GM19351 (cell line): Measurements from ENCODE around the gene TTBK2.
"Not testable (repeated sequence)": the region's sequence is repeated elsewhere in the genome, so short reads cannot be mapped to it uniquely, and the experiment has no call there.

Source experiments
- ATAC-seq: cut with Tn5 transposase; IDR thresholded peaks from one replicate; pipeline ENCODE4 v1.9.1; 2021; ENCODE audit warnings: mild to moderate bottlenecking, moderate library complexity; ENCODE audit not compliant: unreplicated experiment

The TTBK2 gene

DNA sequence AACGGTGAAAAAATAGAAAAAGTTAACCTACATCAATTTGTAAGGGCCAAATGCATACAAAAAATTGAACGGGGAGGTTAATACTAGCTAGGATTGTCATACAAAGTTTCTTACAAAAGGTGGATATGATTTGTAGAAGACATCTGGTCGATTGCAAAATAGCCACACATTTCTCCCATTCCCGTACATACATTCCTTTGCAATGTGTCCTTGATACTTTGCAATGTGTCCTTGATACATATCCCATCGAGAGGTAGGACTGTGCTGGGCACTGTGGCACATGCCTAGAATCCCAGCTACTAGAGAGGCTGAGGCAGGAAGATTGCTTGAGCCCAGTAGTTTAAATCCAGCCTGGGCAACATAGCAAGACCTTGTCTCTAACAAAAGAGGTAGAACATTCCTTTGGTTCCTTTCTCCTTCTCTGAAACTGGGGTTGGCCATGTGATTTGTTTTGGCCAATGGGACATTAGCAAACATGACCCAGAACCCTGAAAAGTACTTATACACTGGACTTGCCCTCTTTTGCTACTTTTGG, 9.5 kb downstream of the TTBK2 start:
- ATAC-seq, result no peak

DNA sequence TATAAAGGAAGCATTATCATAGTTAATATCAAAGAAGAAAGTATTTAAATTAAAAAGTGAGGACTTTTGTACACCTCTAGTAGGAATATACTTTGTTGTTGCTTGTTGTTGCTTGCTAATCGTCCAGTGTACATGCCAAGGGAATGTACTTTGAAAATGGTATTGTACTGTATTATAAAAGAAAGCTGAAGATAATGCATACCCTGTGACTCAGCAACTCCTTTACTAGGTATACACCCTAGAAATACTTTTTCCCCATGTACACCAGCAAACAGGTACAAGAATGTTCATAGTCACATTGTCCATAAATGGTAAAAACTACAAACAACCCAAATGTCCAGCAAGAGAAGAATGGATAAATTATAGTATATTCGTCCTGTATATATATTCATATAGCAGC, 12.0 kb downstream of the TTBK2 start:
- ATAC-seq, result no peak

DNA sequence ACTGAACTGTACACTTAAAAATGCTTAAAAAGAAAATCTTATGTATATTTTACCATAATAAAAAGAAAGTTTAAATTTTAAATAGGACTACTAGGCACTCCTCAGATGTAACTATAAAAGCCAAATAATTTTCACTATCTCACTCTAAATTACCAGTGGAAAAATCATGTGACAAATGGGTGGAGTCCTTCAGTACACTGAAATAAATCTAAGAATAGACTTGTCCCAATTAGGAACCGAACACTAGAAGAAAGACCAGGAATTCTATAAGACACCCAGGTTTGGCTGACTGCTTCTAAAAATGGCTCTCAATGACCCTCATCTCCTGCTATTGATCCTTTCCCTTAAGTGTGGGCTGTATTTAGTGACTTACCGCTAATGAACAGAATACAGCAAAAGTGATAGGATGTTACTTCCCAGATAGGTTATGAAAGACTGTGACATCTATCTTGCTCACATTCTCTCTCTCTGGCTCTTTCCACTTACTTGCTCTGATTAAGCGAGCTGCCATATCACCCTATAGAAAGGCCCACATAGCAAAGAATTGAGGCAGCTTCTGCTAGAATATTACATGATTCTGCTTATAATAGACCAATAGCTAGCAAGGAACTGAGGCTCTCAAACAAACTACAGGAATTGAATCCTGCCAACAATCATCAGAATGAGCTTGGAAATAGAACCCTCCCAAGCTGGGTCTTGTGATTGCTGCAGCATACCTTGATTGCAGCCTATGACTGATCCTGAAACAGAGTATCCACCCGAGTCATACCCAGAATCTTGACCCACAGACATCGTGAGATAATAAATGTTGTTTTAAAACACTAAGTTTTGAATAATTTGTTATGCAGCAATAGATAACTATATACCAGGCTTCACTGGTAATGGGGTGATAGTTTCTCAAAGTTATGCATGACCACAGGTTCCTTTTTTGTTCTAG, 16.9 kb downstream of the TTBK2 start:
- ATAC-seq, result no peak

DNA sequence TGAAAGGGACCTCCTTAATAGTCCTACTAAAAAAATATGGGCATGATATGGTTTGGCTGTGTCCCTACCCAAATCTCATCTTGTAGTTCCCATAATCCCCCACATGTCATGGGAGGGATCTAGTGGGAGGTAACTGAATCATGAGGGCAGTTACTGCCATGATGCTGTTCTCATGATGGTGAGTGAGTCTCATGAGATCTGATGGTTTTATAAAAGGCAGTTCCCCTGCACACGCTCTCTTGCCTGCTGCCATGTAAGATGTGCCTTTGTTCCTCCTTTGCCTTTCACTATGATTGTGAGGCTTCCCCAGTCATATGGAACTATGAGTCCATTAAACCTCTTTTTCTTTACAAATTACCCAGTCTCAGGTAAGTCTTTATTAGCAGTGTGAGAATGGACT, 26.7 kb downstream of the TTBK2 start:
- ATAC-seq, result not testable (repeated sequence)

DNA sequence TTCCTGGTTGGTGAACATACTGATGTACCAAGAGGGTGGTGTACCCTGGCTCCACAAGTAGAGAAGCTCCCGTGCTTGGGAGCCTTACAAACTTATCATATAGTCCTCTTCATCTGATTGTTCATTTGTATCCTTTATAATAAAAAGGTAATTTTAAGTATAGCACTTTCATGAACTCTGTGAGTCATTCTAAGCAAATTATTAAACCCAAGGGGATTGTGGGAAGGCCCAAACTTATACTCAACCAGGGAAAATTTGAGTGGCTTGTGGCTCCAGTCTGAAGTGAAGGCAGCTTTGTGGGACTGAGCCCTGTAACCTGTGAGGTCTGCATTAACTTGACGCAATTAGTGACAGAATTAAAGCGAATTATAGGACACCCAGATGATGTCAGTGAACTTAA, 29.0 kb downstream of the TTBK2 start:
- no peak for ATAC-seq

DNA sequence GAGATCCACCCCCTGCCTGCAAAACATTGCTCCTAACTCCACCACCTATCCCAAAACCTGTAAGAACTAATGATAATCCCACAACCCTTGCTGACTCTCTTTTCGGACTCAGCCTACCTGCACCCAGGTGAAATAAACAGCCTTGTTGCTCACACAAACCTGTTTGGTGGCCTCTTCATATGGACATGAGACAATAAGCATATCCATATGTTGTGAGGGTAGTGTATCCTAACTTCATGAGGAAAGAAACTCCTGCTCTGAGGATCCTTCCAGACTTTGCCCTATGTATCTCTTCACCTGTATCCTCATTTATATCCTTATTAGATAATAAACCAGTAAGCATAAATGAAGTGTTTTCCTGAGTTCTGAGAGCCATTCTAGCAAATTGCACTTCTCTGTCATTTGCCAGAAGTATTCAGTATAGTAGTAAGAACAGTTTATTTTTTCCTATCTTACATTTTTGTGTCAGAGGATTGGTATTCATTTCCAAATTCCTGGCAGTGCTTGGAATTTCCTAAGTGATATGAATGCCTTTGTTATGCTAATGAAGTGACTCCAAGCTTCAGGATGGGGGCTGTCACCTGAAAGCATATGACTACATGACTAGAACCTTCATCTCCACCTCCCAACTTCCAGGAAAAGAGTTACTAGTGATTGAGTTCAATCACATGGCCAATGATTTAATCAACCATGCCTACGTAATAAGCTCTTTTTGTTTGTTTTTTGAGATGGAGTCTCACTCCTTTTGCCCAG, 30.2 kb downstream of the TTBK2 start:
- ATAC-seq, result no peak

DNA sequence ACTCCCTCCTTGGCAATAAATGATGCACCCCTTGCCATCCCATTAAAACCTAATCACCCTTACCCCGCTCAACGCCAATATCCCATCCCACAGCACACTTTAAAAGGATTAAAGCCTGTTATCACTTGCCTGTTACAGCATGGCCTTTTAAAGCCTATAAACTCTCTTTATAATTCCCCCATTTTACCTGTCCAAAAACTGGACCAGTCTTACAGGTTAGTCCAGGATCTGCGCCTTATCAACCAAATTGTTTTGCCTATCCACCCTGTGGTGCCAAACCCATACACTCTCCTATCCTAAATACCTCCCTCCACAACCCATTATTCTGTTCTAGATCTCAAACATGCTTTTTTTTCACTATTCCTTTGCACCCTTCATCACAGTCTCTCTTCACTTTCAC, 33.2 kb downstream of the TTBK2 start:
- not testable (repeated sequence) for ATAC-seq

DNA sequence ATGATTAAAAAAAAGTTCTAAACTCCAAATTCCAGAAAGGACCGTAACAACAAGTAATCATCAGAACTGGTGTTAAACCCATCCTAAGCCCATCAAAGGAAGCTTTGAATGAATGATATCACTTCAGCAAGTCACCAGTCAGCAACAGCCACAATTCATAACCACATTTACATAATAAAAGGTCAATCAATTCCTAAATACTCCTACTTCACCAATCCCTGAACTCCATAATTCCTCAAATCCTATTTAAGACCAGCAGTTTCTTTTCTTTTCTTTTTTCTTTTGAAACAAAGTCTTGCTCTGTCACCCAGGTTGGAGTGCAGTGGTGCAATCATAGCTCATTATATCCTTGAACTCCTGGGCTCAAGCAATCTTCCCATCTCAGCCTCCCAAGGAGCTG, 40.5 kb downstream of the TTBK2 start:
- no peak for ATAC-seq

DNA sequence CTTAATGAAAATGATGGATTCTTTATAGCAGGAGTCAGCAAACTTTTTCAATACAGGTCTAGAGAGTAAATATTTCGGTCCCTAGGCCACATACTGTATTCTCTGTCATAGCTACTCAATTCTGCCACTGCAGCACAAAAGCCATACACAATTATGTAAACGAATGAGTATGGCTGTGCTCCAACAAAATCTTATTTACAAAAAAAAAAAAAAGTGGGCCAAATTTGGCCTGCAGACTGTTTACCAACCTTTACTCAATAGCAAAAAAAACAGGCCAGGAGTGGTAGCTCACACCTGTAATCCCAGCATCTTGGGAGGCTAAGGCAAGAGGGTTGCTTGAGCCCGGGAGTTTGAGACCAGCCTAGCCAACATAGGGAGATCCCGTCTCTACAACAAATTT, 41.1 kb downstream of the TTBK2 start:
- ATAC-seq, result no peak

DNA sequence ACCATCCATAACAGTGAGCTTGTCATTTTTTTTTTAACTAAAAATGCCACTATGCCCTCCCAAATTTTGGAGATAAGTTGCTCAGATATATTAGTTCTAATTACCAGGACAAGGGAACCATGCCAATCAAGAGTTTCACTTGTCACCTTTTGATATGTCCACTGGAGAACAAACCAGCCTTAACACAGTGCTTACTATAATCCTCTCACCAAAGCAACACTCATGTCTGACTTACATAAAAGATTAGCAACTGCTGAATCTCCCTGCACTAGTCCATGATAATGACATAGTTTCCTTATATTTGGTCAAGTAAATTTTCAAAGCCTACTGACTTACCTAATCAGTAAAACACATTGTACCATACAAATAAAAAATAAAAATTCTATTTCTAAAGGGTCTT, 44.4 kb downstream of the TTBK2 start:
- ATAC-seq, result no peak

DNA sequence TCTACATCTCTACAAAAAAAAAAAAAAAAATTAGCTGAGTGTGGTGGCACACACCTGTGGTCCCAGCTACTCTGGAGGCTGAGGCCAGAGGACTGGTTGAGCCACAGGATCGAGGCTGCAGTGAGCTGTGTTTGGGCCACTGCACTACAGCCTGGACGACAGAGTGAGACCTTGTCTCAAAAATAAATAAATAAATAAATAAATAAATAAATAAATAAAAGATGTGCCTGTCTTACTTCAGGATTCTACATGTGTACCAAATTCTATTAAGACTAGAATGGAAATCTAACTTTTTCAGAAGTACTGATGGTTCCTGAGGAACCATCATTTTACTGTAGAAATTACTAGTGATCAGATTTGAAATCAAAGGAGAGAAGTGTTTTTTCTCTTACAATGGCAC, 51.9 kb downstream of the TTBK2 start:
- ATAC-seq, result no peak

DNA sequence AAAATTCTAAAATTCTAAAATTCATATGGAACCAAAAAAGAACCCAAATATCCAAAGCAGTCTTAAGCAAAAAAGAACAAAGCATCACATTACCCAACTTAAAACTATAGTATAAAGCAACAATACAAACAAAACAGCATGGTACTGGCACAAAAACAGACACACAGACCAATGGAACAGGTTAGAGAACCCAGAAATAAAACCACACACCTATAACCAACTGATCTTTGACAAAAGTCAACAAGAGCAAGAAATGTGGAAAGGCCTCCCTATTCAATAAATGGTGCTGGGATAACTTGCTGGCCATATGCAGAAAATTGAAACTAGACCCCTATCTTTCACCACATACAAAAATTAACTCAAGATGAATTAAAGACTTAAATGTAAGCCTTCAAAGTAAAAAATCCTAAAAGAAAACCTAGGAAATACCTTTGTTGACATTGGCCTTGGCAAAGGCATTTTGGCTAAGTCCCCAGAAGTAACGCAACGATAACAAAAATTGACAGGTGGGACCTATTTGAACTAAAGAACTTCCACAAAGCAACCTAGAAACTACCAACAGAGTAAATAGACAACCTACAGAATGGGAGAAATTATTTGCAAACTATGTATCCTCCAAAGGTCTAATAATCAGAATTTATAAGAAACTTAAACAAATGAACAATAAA, 56.9 kb downstream of the TTBK2 start:
- no peak for ATAC-seq

DNA sequence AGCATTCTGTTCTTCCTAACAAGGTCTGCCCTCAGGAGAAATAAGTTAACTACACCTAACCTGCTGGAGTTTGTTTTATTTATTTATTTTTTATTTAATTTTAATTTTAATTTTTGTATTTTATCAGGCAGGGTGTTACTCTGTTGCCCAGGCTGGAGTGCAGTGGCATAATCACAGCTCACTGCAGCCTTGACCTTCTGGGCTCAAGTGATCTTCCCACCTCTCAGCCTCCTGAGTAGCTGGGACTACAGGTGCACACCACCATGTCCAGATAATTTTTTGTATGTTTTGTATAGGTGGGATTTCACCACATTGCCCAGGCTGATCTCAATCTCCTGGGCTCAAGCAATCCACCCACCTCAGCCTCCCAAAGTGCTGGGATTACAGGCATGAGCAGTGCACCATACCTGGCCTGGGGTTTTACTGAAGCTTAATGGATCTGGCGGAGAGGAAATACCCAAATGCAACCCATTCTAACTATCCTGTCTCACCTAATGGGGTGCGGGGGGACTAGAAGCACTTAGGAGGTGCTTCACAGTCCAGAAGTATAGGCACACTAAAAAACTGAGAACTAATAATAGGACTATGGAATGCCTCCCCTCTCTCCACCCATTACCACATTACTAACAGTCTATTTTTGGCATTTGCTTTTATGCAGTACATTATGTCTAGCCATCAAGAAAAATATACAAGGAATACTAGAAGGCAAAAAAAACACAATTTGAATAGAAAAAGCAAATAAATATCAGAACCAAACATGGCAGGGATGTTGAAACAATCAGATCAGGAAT, 61.4 kb downstream of the TTBK2 start:
- ATAC-seq, result no peak

DNA sequence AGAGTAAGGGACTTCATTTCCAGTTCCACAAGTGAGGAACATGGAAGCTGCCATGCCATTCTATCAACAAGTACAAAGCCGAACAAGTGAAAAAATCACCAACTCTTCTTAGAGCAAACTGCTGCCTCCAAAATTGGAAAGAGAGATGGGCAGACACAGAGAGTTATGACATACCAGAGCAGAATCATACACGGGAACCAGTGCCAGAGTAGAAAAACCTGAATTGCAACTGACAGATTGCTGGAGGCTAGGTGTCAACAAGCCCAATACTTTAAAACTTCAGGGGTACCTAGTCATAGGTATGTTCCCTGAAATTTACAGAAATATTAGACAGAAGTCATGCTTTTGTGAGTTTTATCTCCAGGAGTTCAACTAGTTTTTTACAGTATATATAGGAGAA, 62.0 kb downstream of the TTBK2 start:
- ATAC-seq, result no peak

DNA sequence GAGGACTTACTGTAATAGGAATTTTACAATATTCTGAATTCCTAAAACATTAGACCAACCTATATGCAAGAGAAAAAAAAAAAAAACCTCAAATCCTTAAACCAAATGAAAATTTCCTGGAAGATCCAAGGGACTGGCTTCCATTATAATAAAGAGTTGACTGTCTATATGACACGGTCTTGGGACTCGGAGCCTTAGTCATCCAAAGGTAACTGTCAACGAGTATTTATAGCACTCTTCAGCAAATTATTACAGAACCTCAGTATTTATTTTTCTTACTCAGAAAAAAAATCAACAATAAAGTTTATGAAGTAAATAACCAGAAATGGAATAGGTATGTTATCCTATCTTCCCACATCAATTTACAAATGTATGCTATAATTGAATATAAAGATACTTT, 66.0 kb downstream of the TTBK2 start:
- no peak for ATAC-seq

DNA sequence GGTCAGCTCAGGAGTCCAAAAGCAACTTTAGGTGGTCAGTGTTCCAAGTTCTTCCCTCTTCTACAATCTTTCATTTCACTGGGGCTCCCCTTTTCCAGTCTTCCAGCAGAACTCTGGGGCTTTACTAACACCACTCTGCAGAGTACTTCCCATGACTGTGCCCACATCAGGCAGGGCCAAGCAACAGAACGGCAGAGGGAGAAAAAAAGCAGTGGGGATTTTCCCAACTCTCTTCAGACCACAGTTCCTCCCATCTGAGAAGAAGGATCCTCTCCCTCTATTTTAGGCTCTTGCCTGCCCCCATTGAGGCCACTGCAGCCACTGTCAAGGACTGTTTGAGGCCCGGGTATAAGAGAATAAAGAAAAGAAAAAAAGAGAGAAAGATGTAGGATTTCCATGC, 70.7 kb downstream of the TTBK2 start:
- no peak for ATAC-seq

DNA sequence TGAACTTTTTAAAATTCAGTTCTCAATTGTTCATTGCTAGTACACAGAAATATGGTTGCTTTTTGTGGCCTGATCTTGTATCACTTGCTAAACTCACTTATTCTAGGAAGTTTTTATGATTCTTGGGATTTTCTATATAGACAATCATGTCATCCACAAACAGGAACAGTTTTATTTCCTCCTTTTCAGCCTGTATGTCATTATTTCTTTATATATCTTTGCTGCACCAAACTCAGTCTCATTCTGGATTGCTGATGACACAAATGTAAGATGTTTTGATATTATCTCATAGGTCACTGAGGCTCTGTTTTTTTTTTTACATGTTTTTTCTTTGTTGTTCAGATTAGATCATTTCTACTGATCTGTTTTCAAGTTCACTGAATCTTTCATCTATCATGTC, 71.7 kb downstream of the TTBK2 start:
- ATAC-seq, result no peak

DNA sequence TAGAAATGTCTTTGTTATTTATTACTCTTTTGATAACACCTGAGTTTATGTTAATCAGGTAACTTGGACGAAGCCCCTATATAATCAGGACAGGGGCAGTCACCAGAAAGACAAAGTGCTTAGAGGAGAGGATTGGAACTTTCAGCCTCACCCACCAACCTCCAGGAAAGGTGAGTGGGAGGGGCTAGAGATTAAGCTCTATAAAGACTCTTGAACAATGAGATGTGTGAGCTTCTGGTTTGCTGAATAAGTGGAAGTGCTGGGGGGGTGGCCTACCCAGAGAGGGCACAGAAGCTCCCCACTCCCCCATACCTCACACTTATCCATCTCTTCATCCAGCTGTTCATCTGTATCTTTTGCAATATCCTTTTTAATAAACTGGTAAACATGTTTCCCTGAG, 73.9 kb downstream of the TTBK2 start:
- no peak for ATAC-seq

DNA sequence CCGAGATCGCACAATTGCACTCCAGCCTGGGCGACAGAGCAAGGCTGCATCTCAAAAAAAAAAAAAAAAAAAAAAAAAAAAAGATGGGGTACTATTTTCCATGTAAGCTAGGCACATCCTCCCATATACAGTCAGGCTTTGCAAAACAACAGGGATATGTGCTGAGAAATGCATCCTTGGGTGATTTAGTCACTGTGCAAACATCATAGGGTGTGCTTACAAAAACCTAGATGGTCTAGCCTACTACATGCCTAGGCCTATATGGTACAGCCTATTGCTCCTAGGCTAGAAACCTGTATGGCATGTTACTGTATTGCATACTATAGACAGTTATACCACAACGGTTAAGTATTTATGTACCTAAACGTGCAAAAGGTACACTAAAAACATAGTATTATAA, 75.0 kb downstream of the TTBK2 start:
- no peak for ATAC-seq

DNA sequence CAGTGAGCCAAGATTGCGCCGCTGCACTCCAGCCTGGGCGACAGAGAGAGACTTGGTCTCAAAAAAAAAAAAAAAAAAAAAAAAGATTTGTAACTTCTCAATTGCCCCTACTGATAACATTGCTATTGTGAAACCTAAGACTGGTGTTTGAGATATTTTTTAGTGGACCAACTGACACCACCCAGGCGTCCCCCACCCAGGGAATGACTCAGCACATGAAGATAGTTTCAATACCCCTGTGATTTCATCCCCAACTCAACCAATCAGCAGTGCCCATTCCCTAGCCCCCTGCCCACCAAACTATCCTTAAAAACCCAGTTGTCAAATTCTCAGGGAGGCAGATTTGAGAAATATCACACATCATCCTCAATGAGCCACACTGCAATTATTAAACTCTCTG, 76.9 kb downstream of the TTBK2 start:
- no peak for ATAC-seq

DNA sequence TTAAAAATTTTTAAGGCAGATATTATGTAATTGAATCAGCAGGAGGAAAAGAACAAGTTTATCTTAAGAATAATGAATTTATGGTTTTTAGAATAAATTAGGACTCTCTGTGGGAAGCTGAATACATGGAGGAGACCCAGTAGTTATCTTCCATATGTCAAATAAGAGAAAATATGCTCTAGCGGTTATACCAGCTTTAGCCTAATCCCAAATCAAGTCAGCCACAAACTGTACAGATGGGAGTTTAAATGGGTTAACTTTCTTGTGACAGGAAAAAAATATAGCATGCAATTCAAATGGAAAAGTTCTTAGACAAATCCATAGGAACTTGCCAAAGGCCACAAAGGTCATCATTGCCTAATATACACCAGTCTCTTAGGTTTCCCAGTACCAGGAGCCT, 84.3 kb downstream of the TTBK2 start:
- no peak for ATAC-seq
